ENCODE measurements around the gene PPP1R18.
A peak's percentile ranks its signal among the peaks of the same experiment; 100 is the strongest.

Gene PPP1R18

DNA sequence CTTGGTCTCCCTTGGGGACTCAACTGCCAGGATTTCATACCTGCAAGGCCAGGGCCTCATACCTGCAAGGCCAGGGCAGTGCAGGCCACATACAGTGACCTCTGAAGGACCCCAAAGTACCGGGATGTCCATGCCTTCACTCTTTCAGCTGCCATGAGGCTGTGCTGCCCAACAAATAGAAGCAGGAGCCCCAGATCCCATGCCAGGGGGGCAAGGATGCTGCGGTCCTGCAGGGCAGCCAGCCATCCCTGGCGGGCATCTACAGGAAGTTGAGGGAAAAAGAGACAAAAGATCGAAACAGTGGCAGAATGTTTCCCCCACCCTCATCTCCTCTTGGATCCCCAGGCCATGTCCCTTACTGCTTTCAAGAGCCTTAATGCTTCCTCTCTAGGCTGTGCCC lies 3.5 kb upstream of the PPP1R18 start:
- H3K4me2 ChIP-seq (ENCODE audit: low read length): peak overlapping the region; percentile 94
- H3K9me3 ChIP-seq (ENCODE audit: control insufficient read depth, low read length): no peaks in the 10 kb centered on the region
- TF ChIP-seq, protein P1, sequence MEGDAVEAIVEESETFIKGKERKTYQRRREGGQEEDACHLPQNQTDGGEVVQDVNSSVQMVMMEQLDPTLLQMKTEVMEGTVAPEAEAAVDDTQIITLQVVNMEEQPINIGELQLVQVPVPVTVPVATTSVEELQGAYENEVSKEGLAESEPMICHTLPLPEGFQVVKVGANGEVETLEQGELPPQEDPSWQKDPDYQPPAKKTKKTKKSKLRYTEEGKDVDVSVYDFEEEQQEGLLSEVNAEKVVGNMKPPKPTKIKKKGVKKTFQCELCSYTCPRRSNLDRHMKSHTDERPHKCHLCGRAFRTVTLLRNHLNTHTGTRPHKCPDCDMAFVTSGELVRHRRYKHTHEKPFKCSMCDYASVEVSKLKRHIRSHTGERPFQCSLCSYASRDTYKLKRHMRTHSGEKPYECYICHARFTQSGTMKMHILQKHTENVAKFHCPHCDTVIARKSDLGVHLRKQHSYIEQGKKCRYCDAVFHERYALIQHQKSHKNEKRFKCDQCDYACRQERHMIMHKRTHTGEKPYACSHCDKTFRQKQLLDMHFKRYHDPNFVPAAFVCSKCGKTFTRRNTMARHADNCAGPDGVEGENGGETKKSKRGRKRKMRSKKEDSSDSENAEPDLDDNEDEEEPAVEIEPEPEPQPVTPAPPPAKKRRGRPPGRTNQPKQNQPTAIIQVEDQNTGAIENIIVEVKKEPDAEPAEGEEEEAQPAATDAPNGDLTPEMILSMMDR (IDR thresholded peaks at IDR 0.05): no peak
- no peak overlapping the region for H3K9ac ChIP-seq
- peaks cover 8% of the 10 kb centered on the region for H3K4me1 ChIP-seq
- H3K36me3 ChIP-seq (ENCODE audit: control insufficient read depth, insufficient read depth, low read length): no peaks in the 10 kb centered on the region
- no peaks in the 10 kb centered on the region for H3K27me3 ChIP-seq (ENCODE audit: control insufficient read depth, insufficient read depth, low read length)
- no peaks in the 10 kb centered on the region for H3K79me2 ChIP-seq
- no peak overlapping the region for H2AFZ ChIP-seq
- H3K4me3 ChIP-seq (ENCODE audit: low read depth, low read length): no peak overlapping the region
- no peak overlapping the region for H3K27ac ChIP-seq

DNA sequence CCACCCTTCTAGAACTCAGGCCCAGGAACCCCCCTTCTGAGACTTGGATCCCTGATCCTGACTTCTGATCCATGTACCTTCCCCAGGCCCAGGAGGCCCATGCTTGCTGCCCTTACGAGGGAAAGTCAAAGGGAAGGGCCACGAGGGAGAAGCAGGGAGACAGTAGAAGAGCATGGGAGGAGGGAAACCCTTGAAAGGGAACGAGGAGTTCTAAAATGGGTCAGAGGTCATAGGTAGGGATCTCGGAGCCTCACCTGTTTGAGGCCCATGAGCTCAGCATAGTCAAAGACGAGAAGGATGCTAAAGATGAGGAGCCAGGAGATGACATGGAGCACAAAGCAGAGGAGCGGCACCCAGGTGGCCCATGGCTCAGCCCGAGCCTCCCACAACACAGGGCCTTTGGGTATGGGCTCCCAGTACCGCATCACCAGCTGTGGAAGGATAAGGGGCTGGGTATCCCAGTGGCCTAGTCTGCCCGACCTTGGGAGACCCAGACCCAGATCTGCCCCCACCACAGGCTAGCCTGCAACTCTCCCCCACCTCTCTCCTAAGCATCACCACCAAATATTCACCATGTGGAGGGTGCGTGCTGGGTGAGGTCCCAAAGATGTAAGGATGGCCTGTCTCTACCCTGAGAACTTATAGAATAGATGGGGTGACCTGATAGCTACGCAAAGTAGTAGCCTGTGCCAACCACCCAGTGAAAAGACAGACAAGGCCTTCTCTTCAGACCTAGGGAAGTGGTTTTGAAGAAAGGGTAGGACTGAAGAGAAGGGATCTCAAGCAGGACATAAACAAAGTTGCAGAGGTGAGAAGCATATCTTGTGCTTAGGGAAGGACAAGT lies 2.8 kb upstream of the PPP1R18 start:
- Histone ChIP-seq H3K9ac (no peak overlapping the region), H3K36me3 (ENCODE audit: control insufficient read depth, insufficient read depth, low read length) (no peaks in the 10 kb centered on the region), H3K27me3 (ENCODE audit: control insufficient read depth, insufficient read depth, low read length) (no peaks in the 10 kb centered on the region), H3K27ac (no peak overlapping the region), H3K79me2 (no peaks in the 10 kb centered on the region), H3K4me3 (ENCODE audit: low read depth, low read length) (no peak overlapping the region), H3K4me2 (ENCODE audit: low read length) (no peak overlapping the region), H3K9me3 (ENCODE audit: control insufficient read depth, low read length) (no peaks in the 10 kb centered on the region), H2AFZ (no peak overlapping the region), H3K4me1 (peaks cover 6% of the 10 kb centered on the region)
- TF ChIP-seq, protein P1 (IDR thresholded peaks at IDR 0.05): no peak

DNA sequence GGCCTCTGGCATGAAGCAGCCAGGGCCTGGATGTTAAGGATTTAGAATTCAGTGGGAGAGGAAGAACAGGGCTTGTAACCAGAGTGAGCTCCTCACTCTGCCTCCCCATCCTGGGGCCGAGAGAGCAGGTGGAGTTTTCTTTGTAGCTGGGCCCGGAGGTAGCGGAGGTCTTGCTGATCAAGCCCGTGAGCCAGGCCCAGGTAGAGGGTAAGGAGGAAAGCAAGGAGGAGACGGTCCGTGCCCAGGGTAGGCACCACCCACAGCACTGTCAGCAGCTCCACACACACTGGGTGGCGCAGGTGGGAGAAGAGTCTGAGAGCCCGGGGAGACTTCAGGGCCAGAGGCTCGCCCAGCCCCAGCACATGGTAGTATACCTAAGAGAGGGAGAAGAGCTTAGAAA lies 2.1 kb upstream of the PPP1R18 start:
- TF ChIP-seq, protein P1 (IDR thresholded peaks at IDR 0.05): no peak

DNA sequence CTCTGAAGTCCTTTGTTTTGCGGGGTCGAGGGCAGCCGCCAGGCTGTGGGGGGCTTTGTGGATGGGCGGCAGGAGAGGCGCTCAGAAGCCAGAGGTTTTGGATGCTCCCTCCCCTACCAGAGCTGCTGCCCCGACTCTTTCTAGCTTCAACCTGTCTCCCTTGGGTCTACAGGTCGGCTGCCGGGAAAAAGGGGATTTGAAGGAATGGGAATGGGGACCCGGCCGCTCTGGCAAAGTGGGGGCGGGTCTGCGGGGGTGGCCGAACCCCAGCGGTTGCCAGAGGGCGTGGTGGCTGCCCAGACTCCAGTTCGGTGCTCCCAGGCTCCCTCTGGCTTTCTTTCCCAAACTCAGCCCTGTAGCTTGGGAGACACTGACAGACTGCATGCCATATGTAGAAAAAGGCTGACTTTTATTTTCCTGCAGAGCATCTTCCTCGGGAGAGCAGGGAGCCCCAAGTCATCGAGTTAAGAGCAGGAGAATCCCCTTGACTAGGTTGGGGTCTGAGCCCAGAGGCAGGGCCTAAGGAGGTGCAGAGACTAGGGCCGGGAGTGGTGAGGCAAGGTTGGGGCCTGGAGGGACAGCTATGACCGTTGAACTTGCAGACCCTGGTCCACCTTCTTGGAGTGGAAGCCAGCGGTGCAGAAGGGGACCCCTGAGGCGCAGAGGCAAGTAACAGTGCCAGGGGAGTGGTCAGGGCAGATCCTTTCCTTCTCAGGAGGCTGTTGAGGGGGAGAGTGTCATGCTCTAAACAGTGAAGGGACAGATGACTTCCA lies 1.4 kb upstream of the PPP1R18 start:
- Histone ChIP-seq H3K9me3 (ENCODE audit: control insufficient read depth, low read length) (no peaks in the 10 kb centered on the region), H3K27me3 (ENCODE audit: control insufficient read depth, insufficient read depth, low read length) (no peaks in the 10 kb centered on the region), H3K9ac (no peak overlapping the region), H2AFZ (peak overlapping the region; percentile 98), H3K4me3 (ENCODE audit: low read depth, low read length) (peak overlapping the region; percentile 84), H3K36me3 (ENCODE audit: control insufficient read depth, insufficient read depth, low read length) (no peaks in the 10 kb centered on the region), H3K4me2 (ENCODE audit: low read length) (peak overlapping the region; percentile 94), H3K27ac (peak overlapping the region; percentile 93), H3K4me1 (peaks cover 6% of the 10 kb centered on the region), H3K79me2 (no peaks in the 10 kb centered on the region)
- TF ChIP-seq, protein P1 (IDR thresholded peaks at IDR 0.05): peak; percentile 14

More for the DNA sequence above, 2.1 kb upstream of the PPP1R18 start:
- Histone ChIP-seq H3K4me2 (ENCODE audit: low read length) (no peak overlapping the region), H3K9me3 (ENCODE audit: control insufficient read depth, low read length) (no peaks in the 10 kb centered on the region), H3K27ac (peak overlapping the region; percentile 93), H3K4me3 (ENCODE audit: low read depth, low read length) (no peak overlapping the region), H2AFZ (no peak overlapping the region), H3K79me2 (no peaks in the 10 kb centered on the region), H3K27me3 (ENCODE audit: control insufficient read depth, insufficient read depth, low read length) (no peaks in the 10 kb centered on the region), H3K36me3 (ENCODE audit: control insufficient read depth, insufficient read depth, low read length) (no peaks in the 10 kb centered on the region), H3K9ac (no peak overlapping the region), H3K4me1 (peaks cover 6% of the 10 kb centered on the region)

All from parathyroid adenoma (tissue), 2 donors.